ENCODE data around the gene PSMD12. TPM values are rescaled to one million over a fixed set of nuclear protein-coding genes. Genes with fewer than 3 reads are reported as not detected.

PSMD12 gene
- total RNA-seq, 1 donor from 2014 or later: 20.2 TPM

GRCh38 chr17:67372751-67373150 is 6.4 kb upstream of the PSMD12 start:
- TF ChIP-seq, protein P1, sequence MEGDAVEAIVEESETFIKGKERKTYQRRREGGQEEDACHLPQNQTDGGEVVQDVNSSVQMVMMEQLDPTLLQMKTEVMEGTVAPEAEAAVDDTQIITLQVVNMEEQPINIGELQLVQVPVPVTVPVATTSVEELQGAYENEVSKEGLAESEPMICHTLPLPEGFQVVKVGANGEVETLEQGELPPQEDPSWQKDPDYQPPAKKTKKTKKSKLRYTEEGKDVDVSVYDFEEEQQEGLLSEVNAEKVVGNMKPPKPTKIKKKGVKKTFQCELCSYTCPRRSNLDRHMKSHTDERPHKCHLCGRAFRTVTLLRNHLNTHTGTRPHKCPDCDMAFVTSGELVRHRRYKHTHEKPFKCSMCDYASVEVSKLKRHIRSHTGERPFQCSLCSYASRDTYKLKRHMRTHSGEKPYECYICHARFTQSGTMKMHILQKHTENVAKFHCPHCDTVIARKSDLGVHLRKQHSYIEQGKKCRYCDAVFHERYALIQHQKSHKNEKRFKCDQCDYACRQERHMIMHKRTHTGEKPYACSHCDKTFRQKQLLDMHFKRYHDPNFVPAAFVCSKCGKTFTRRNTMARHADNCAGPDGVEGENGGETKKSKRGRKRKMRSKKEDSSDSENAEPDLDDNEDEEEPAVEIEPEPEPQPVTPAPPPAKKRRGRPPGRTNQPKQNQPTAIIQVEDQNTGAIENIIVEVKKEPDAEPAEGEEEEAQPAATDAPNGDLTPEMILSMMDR (conservative IDR thresholded peaks at IDR 0.05; ENCODE audit: low read depth, low read length): no peak
- H3K4me3 ChIP-seq (ENCODE audit: low read depth, low read length): no peak overlapping the region
- no peak for DNase-seq (ENCODE audit: low read depth)

DNA sequence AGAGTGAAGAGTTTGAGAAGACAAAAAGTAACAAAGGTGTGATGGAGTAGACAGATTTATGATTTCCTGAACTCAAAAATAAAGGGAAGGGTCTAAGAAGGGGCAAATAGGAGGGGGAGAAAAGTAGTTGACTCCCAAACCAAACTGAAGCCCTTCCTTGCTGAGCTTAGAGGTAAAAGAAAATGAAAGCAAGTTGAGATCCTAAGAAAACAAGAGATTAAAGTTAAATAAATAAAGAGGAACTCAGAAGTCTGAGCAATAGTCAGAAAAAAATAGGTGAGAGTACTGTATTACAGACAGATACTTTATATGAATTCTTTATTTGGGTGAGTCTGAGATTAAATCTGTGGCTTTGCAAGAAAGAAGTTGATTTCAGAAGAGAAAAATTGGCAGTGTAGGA is 3.3 kb upstream of the PSMD12 start:
- DNase-seq (ENCODE audit: low read depth): no peak
- no peak overlapping the region for H3K4me3 ChIP-seq (ENCODE audit: low read depth, low read length)
- TF ChIP-seq, protein P1 (conservative IDR thresholded peaks at IDR 0.05; ENCODE audit: low read depth, low read length): no peak

GRCh38 chr17:67365738-67366192 is 612 bp downstream of the PSMD12 start:
- TF ChIP-seq, protein P1 (conservative IDR thresholded peaks at IDR 0.05; ENCODE audit: low read depth, low read length): no peak
- peak overlapping the region; percentile 92 for H3K4me3 ChIP-seq (ENCODE audit: low read depth, low read length)
- no peak for DNase-seq (ENCODE audit: low read depth)

DNA sequence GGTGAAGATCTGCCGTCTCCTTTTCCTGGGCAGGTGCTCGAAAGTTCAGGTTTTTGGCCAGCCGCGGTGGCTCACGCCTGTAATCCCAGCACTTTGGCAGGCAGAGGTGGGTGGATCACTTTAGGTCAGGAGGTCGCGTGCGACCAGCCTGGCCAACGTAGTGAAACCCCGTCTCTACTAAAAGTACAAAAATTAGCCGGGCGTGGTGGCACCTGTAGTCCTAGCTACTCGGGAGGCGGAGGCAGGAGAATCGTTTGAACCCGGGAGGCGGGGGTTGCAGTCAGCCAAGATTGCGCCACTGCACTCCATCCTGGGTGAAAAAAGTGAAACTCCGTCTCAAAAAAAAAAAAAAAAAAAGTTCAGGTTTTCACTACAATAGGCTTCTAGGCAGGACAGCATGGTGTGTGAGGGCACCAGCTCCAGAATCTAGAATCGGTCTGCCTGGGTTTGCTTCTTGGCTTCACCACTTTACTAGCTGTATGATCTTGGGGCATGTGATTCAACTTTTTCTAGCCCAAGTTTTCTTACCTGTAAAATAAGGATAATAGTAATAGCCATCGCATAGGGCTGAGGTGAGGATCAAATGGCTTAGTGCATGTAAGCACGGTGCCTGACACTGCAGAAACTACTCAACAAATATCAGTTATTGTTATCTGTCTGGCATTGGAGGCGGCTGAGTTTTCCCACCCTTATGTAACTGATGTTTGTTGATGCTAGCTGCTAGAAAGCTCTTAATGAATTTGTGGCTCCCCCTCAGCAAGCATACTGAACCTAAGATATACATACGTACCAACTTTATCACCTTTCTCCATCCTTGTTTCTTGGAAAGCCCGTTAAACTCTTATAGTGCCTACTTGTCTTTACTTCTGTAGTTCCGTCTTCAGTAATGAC is 1.3 kb downstream of the PSMD12 start:
- TF ChIP-seq, protein P1 (conservative IDR thresholded peaks at IDR 0.05; ENCODE audit: low read depth, low read length): no peak
- DNase-seq (ENCODE audit: low read depth): no peak

GRCh38 chr17:67362173-67362572 is 4.2 kb downstream of the PSMD12 start:
- no peak overlapping the region for H3K4me3 ChIP-seq (ENCODE audit: low read depth, low read length)
- TF ChIP-seq, protein P1 (conservative IDR thresholded peaks at IDR 0.05; ENCODE audit: low read depth, low read length): no peak
- DNase-seq (ENCODE audit: low read depth): no peak

More for the DNA sequence above, 1.3 kb downstream of the PSMD12 start:
- H3K4me3 ChIP-seq (ENCODE audit: low read depth, low read length): peak overlapping the region; percentile 92

DNA sequence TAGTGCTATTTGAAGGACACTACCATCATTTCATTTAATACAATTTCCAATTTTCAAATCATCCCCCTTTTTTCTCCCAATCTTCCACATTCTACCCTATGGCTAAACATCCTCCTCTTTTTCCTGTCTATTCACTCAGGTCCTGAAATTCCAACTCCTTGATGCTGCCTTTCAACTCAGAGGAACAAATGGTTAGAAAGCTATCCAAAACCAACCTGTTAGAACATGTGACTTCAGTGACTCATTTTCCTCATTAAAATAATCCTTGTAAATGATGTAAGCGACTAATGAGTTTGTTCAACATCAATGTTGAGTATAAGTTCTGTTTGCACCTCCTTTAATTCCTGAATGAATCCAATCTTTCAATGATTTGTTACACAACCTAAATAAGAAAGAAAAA is 5.5 kb downstream of the PSMD12 start:
- no peak overlapping the region for H3K4me3 ChIP-seq (ENCODE audit: low read depth, low read length)
- TF ChIP-seq, protein P1 (conservative IDR thresholded peaks at IDR 0.05; ENCODE audit: low read depth, low read length): no peak
- DNase-seq (ENCODE audit: low read depth): no peak
